ENCODE data around the gene GTPBP2. TPM values are rescaled to one million over a fixed set of nuclear protein-coding genes. Genes with fewer than 3 reads are reported as not detected.

GTPBP2 gene
- polyA plus RNA-seq, 1 of the 3 experiments (the other 2 are of a cell fraction), result 83.7 TPM

DNA sequence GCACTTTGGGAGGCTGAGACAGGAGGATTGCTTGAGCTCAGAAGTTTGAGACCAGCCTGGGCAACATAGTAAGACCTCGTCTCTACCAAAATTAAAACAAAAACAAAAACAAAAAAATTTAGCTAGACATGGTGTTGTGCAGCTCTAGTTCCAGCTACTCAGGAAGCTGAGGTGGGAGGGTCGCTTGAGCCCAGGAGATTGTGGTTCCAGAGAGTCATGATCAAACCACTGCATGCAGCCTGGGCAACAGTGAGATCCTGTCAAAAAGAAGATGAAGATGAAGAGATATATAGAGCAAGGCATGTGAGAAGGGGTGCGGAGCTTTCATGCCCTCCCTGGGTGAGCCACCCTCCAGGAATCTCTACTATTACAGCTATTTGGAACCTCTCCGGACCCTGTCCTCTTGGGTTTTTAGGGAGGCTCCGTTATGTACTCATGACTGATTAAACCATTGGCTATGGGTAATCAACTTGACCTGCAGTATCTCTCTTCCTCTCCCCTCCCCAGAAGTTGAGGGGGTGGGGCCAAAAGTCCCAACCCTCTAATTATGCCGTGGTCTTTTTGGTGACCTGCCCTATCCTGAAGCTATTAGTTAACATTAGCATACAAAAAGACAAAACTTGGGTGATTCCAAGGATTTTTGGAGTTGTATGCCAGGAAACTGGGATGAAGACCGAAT lies 44.0 kb downstream of the GTPBP2 start:
- H3F3A ChIP-seq (replicated peaks; ENCODE audit: insufficient read depth), result no peaks in the 10 kb centered on the region
- DNase-seq, result no peak
- no peak overlapping the region for H3K9ac ChIP-seq
- H3K9me2 ChIP-seq, result no peaks in the 10 kb centered on the region
- no peaks in the 10 kb centered on the region for H3K27me3 ChIP-seq (ENCODE audit: insufficient read depth)
- H2AFZ ChIP-seq (ENCODE audit: low read depth), result no peak overlapping the region
- TF ChIP-seq FOXM1 (IDR thresholded peaks at IDR 0.05; ENCODE audit: low read depth), result no peak
- TF ChIP-seq, protein P1, sequence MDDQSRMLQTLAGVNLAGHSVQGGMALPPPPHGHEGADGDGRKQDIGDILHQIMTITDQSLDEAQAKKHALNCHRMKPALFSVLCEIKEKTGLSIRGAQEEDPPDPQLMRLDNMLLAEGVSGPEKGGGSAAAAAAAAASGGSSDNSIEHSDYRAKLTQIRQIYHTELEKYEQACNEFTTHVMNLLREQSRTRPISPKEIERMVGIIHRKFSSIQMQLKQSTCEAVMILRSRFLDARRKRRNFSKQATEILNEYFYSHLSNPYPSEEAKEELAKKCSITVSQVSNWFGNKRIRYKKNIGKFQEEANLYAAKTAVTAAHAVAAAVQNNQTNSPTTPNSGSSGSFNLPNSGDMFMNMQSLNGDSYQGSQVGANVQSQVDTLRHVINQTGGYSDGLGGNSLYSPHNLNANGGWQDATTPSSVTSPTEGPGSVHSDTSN (IDR thresholded peaks at IDR 0.05), result no peak
- TF ChIP-seq TEAD4 (IDR thresholded peaks at IDR 0.05; ENCODE audit: borderline replicate concordance, insufficient read depth), result no peak
- TF ChIP-seq, protein P2, sequence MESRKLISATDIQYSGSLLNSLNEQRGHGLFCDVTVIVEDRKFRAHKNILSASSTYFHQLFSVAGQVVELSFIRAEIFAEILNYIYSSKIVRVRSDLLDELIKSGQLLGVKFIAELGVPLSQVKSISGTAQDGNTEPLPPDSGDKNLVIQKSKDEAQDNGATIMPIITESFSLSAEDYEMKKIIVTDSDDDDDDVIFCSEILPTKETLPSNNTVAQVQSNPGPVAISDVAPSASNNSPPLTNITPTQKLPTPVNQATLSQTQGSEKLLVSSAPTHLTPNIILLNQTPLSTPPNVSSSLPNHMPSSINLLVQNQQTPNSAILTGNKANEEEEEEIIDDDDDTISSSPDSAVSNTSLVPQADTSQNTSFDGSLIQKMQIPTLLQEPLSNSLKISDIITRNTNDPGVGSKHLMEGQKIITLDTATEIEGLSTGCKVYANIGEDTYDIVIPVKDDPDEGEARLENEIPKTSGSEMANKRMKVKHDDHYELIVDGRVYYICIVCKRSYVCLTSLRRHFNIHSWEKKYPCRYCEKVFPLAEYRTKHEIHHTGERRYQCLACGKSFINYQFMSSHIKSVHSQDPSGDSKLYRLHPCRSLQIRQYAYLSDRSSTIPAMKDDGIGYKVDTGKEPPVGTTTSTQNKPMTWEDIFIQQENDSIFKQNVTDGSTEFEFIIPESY (IDR thresholded peaks at IDR 0.05; ENCODE audit: borderline replicate concordance, low read depth), result no peak
- TF ChIP-seq EP300 (IDR thresholded peaks at IDR 0.05; ENCODE audit: borderline replicate concordance in 1 of 2, low read depth in 1 of 2, low read length in 1 of 2), result no peak
- POLR2A ChIA-PET, result no interaction called here
- 0 out of 2 replicates have a peak, but pooled peaks cover 3% of the 10 kb centered on the region for H4K20me1 ChIP-seq (ENCODE audit: insufficient read depth)
- H3K9me3 ChIP-seq, result no peaks in the 10 kb centered on the region
- no peak overlapping the region for H3K27ac ChIP-seq (ENCODE audit: low read depth in 2 of 2, low read length in 1 of 2)
- peaks cover 57% of the 10 kb centered on the region for H3K79me2 ChIP-seq (ENCODE audit: insufficient read depth)
- H3K36me3 ChIP-seq (replicated peaks in 1 of 2; ENCODE audit: control insufficient read depth in 1 of 2, insufficient read depth in 2 of 2, low read length in 1 of 2), result peaks cover 44 to 69% of the 10 kb centered on the region in 2 experiments
- H3K4me1 ChIP-seq (ENCODE audit: control insufficient read depth in 1 of 2, insufficient read depth in 2 of 2, low read depth in 1 of 2, low read length in 1 of 2), result no peaks in the 10 kb centered on the region
- CTCF ChIA-PET, result interaction anchor here (0.6 to 2.0 kb wide), 4 partner anchors 8 to 82 kb away, joined by 3 to 8 read pairs (median 3); no protein-coding TSS in a partner anchor
- WGBS (ENCODE audit: low lambda C conversion rate), result 92% methylated on average over 7 of the region's 7 CpGs
- no peak overlapping the region for H3K4me2 ChIP-seq
- H3K4me3 ChIP-seq (ENCODE audit: low read depth in 2 of 2, low read length in 1 of 2), result no peak overlapping the region

DNA sequence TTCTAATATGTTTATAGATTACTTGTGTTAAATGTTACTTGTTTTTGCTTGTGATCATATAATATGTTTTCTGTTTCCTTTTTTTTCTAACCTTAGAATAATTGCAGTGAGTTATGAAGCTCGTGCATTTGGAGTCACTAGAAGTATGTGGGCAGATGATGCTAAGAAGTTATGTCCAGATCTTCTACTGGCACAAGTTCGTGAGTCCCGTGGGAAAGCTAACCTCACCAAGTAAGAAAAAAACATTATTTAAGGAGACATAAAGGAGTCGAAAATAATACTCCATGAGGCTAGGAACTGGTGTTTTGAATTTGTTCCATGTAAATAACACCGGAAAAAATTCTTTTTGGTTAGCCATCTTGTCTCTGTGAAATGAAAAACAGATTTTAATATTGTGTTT lies 46.2 kb downstream of the GTPBP2 start:
- H3K27me3 ChIP-seq (ENCODE audit: insufficient read depth), result no peaks in the 10 kb centered on the region
- peaks cover 32 to 57% of the 10 kb centered on the region in 2 experiments for H3K36me3 ChIP-seq (replicated peaks in 1 of 2; ENCODE audit: control insufficient read depth in 1 of 2, insufficient read depth in 2 of 2, low read length in 1 of 2)
- CTCF ChIA-PET, result interaction anchor here (1.4 kb wide), 1 partner anchor 25 kb away, joined by 11 read pairs; no protein-coding TSS in a partner anchor

More for the DNA sequence above, 46.2 kb downstream of the GTPBP2 start:
- no peak overlapping the region for H3K27ac ChIP-seq (ENCODE audit: low read depth in 2 of 2, low read length in 1 of 2)
- TF ChIP-seq NRF1 (IDR thresholded peaks at IDR 0.05; ENCODE audit: low read depth, low read length) (no peak), EZH2phosphoT487 (IDR thresholded peaks at IDR 0.05; ENCODE audit: borderline replicate concordance, low read depth) (no peak), RCOR1 (IDR thresholded peaks at IDR 0.05; ENCODE audit: low read length) (no peak)
- TF ChIP-seq, protein P3, sequence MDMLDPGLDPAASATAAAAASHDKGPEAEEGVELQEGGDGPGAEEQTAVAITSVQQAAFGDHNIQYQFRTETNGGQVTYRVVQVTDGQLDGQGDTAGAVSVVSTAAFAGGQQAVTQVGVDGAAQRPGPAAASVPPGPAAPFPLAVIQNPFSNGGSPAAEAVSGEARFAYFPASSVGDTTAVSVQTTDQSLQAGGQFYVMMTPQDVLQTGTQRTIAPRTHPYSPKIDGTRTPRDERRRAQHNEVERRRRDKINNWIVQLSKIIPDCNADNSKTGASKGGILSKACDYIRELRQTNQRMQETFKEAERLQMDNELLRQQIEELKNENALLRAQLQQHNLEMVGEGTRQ (IDR thresholded peaks at IDR 0.05; ENCODE audit: borderline replicate concordance, low read depth, low read length), result no peak
- peaks cover 59% of the 10 kb centered on the region for H3K79me2 ChIP-seq (ENCODE audit: insufficient read depth)
- H3K9me2 ChIP-seq, result no peaks in the 10 kb centered on the region
- WGBS (ENCODE audit: low lambda C conversion rate), result 69% methylated on average over 5 of the region's 5 CpGs
- POLR2A ChIA-PET, result no interaction called here
- H3K4me1 ChIP-seq (ENCODE audit: control insufficient read depth in 1 of 2, insufficient read depth in 2 of 2, low read depth in 1 of 2, low read length in 1 of 2), result peaks cover 0 to 8% of the 10 kb centered on the region in 2 experiments; a peak in 3 of 4 replicates
- H3K4me2 ChIP-seq, result no peak overlapping the region
- no peak for DNase-seq
- no peak overlapping the region for H3K9ac ChIP-seq
- H4K20me1 ChIP-seq (ENCODE audit: insufficient read depth), result peaks cover 16% of the 10 kb centered on the region
- no peak overlapping the region for H3K4me3 ChIP-seq (ENCODE audit: low read depth in 2 of 2, low read length in 1 of 2)
- H3K9me3 ChIP-seq, result no peaks in the 10 kb centered on the region
- H3F3A ChIP-seq (replicated peaks; ENCODE audit: insufficient read depth), result peaks cover 11% of the 10 kb centered on the region
- H2AFZ ChIP-seq (ENCODE audit: low read depth), result no peak overlapping the region

Measured in SK-N-SH (cell line).